Mesenchymal stem cell (in vitro differentiated cells and primary cell): Measurements from ENCODE around the gene TERB1.

Experiments used
- DNase-seq: peaks from one replicate; pipeline ENCODE4 v3.0.0-alpha.2; 2013
- H2AFZ ChIP-seq: one replicate; pipeline ENCODE4 v1.6.1; 2013; ENCODE audit warnings: low read depth, mild to moderate bottlenecking, control low read depth, inconsistent platforms, low read length, moderate library complexity
- H2AK5ac ChIP-seq: 2 replicates; pipeline ENCODE4 v1.6.1; 2013; ENCODE audit warnings: low read length, moderate library complexity, mild to moderate bottlenecking, inconsistent platforms; ENCODE audit not compliant: severe bottlenecking
- H2BK120ac ChIP-seq: one replicate; pipeline ENCODE4 v1.6.1; 2013; ENCODE audit warnings: low read depth, mild to moderate bottlenecking, inconsistent platforms, low read length, moderate library complexity
- H2BK12ac ChIP-seq, 2 experiments: one replicate each; pipeline ENCODE4 v1.6.1; 2013; ENCODE audit warnings: inconsistent platforms in 2 of 2, low read length in 2 of 2, mild to moderate bottlenecking in 2 of 2, moderate library complexity in 2 of 2, control low read depth in 1 of 2
- H2BK15ac ChIP-seq: one replicate; pipeline ENCODE4 v1.6.1; 2013; ENCODE audit warnings: mild to moderate bottlenecking, low read depth, inconsistent platforms; ENCODE audit not compliant: poor library complexity, severe bottlenecking
- H2BK5ac ChIP-seq: 2 replicates; pipeline ENCODE4 v1.6.1; 2013; ENCODE audit warnings: low read depth, mild to moderate bottlenecking, low read length, control low read depth, inconsistent platforms; ENCODE audit not compliant: poor library complexity, severe bottlenecking
- H3K14ac ChIP-seq, 2 experiments: one replicate each; pipeline ENCODE4 v1.6.1; 2013; ENCODE audit warnings: inconsistent platforms in 2 of 2, low read length in 2 of 2, control low read depth in 1 of 2, mild to moderate bottlenecking in 1 of 2, moderate library complexity in 1 of 2
- H3K18ac ChIP-seq, 2 experiments: one replicate each; pipeline ENCODE4 v1.6.1; 2013; ENCODE audit warnings: inconsistent platforms in 2 of 2, low read length in 2 of 2, control low read depth in 1 of 2, low read depth in 1 of 2, mild to moderate bottlenecking in 1 of 2
- H3K23ac ChIP-seq, 2 experiments: one replicate each; pipeline ENCODE4 v1.6.1; 2013; ENCODE audit warnings: inconsistent platforms in 2 of 2, low read length in 2 of 2, mild to moderate bottlenecking in 2 of 2, moderate library complexity in 2 of 2, control low read depth in 1 of 2
- H3K27ac ChIP-seq: 2 replicates; pipeline ENCODE4 v1.5.1; 2013; ENCODE audit warnings: mild to moderate bottlenecking, moderate library complexity, low read length, control low read depth, inconsistent platforms; ENCODE audit not compliant: poor library complexity, severe bottlenecking
- H3K27me3 ChIP-seq, 2 experiments: 2 replicates each; pipeline versions ENCODE4 v1.6.1 to v1.7.0; 2013; ENCODE audit warnings: low read length in 2 of 2, mild to moderate bottlenecking in 2 of 2, moderate library complexity in 2 of 2, control low read depth in 1 of 2, inconsistent platforms in 1 of 2; ENCODE audit not compliant: control insufficient read depth in 1 of 2, insufficient read depth in 1 of 2
- H3K36me3 ChIP-seq, 2 experiments: 2 replicates each; pipeline versions ENCODE4 v1.6.1 to v1.7.0; 2013; ENCODE audit warnings: low read length in 2 of 2, control low read depth in 1 of 2, inconsistent platforms in 1 of 2, low read depth in 1 of 2, mild to moderate bottlenecking in 1 of 2; ENCODE audit not compliant: insufficient read depth in 2 of 2, control insufficient read depth in 1 of 2
- H3K4ac ChIP-seq, 2 experiments: one replicate each; pipeline ENCODE4 v1.6.1; 2013; ENCODE audit warnings: inconsistent platforms in 2 of 2, low read length in 2 of 2, mild to moderate bottlenecking in 2 of 2, moderate library complexity in 2 of 2, control low read depth in 1 of 2, low read depth in 1 of 2
- H3K4me1 ChIP-seq: 2 replicates; pipeline ENCODE4 v1.6.1; 2013; ENCODE audit warnings: low read depth, low read length, control low read depth; ENCODE audit not compliant: control insufficient read depth, insufficient read depth
- H3K4me2 ChIP-seq: 2 replicates; pipeline ENCODE4 v1.6.1; 2013; ENCODE audit warnings: low read length, mild to moderate bottlenecking, inconsistent platforms; ENCODE audit not compliant: poor library complexity, severe bottlenecking
- H3K4me3 ChIP-seq, 2 experiments: 2 replicates each; pipeline versions ENCODE4 v1.5.1 to v1.7.0; 2013; ENCODE audit warnings: low read length in 2 of 2, mild to moderate bottlenecking in 2 of 2, control low read depth in 1 of 2, low read depth in 1 of 2; ENCODE audit not compliant: insufficient read depth in 1 of 2
- H3K79me1 ChIP-seq: replicated peaks from 2 replicates; pipeline ENCODE4 v1.6.1; 2013; ENCODE audit warnings: mild to moderate bottlenecking, control low read depth, low read length, inconsistent platforms; ENCODE audit not compliant: poor library complexity, severe bottlenecking
- H3K9ac ChIP-seq: 2 replicates; pipeline ENCODE4 v1.7.0; 2013; ENCODE audit warnings: mild to moderate bottlenecking, low read length, moderate library complexity
- H3K9me3 ChIP-seq: 2 replicates; pipeline ENCODE4 v1.7.0; 2013; ENCODE audit warnings: mild to moderate bottlenecking, low read length; ENCODE audit not compliant: control insufficient read depth
- H4K8ac ChIP-seq: one replicate; pipeline ENCODE4 v1.6.1; 2013; ENCODE audit warnings: inconsistent platforms, mild to moderate bottlenecking, low read length, moderate library complexity
- H4K91ac ChIP-seq: one replicate; pipeline ENCODE4 v1.6.1; 2013; ENCODE audit warnings: mild to moderate bottlenecking, low read length, inconsistent platforms
- WGBS: methylation state at CpG from one replicate; pipeline ENCODE4 v1.1.7; 2013; ENCODE audit warnings: mixed read lengths; 5-methylcytosine and 5-hydroxymethylcytosine counted together

The TERB1 gene

DNA sequence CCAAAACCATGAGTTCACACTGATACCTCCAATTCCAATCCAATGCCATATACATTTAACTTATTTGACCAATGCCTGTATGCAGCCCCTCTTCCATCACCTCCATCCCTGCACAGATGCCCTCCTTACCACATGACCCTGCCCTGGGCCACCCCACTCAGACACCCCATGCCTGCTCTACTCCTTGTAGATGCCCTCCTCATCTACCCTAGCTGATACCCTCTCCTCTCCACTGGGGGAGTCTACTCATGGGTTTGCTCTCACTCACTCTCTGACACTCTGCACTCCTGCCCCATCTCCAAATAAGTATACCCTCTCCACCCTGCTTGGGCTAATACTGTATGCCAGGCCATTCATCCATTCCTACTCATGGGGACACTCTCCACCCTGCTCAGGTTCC lies 88.9 kb downstream of the TERB1 start:
- no peaks in the 10 kb centered on the region for H3K79me1 ChIP-seq
- no peak overlapping the region for H3K18ac ChIP-seq
- H2BK15ac ChIP-seq = no peak overlapping the region
- no peak overlapping the region for H4K8ac ChIP-seq
- no peak overlapping the region for H4K91ac ChIP-seq
- peak overlapping the region in 1 of 2 experiments; percentile 14 for H3K23ac ChIP-seq
- H3K27ac ChIP-seq = no peak overlapping the region
- H3K4me2 ChIP-seq = no peak overlapping the region
- H3K9ac ChIP-seq = no peak overlapping the region
- peaks cover 6% of the 10 kb centered on the region for H3K4me1 ChIP-seq
- H3K4ac ChIP-seq = no peak overlapping the region
- H3K4me3 ChIP-seq = no peak overlapping the region
- DNase-seq = no peak
- no peak overlapping the region for H2BK120ac ChIP-seq
- peaks cover 5% of the 10 kb centered on the region for H3K9me3 ChIP-seq
- peak overlapping the region in 1 of 2 experiments; percentile 7 for H3K14ac ChIP-seq
- peaks cover 0 to 3% of the 10 kb centered on the region in 2 experiments for H3K36me3 ChIP-seq
- no peak overlapping the region for H2BK5ac ChIP-seq
- H3K27me3 ChIP-seq = no peaks in the 10 kb centered on the region
- no peak overlapping the region for H2AFZ ChIP-seq
- no peak overlapping the region for H2AK5ac ChIP-seq
- no peak overlapping the region for H2BK12ac ChIP-seq

- H2BK12ac ChIP-seq = no peak overlapping the region
- no peaks in the 10 kb centered on the region for H3K36me3 ChIP-seq
- no peak overlapping the region for H3K27ac ChIP-seq
- H3K79me1 ChIP-seq = no peaks in the 10 kb centered on the region
- H4K91ac ChIP-seq = no peak overlapping the region
- no peak overlapping the region for H2BK15ac ChIP-seq
- peaks cover 5% of the 10 kb centered on the region for H3K9me3 ChIP-seq
- no peak overlapping the region for H2BK5ac ChIP-seq
- DNase-seq = no peak
- H3K4ac ChIP-seq = no peak overlapping the region
- peaks cover 5% of the 10 kb centered on the region for H3K4me1 ChIP-seq
- no peaks in the 10 kb centered on the region for H3K27me3 ChIP-seq
- H4K8ac ChIP-seq = no peak overlapping the region
- no peak overlapping the region for H3K23ac ChIP-seq
- no peak overlapping the region for H3K4me3 ChIP-seq
- H2BK120ac ChIP-seq = no peak overlapping the region
- H3K9ac ChIP-seq = no peak overlapping the region
- no peak overlapping the region for H2AFZ ChIP-seq
- no peak overlapping the region for H3K14ac ChIP-seq
- no peak overlapping the region for H2AK5ac ChIP-seq
- H3K18ac ChIP-seq = no peak overlapping the region
- no peak overlapping the region for H3K4me2 ChIP-seq
Measured at GRCh38 chr16:66711581-66711980, 89.8 kb downstream of the TERB1 start.

GRCh38 chr16:66706506-66706880 lies 94.9 kb downstream of the TERB1 start:
- Histone ChIP-seq H3K36me3 (no peaks in the 10 kb centered on the region), H3K9ac (peak overlapping the region; percentile 5), H4K8ac (no peak overlapping the region), H3K23ac (no peak overlapping the region), H2BK120ac (no peak overlapping the region), H3K27ac (no peak overlapping the region), H2BK5ac (no peak overlapping the region), H3K4me3 (no peak overlapping the region), H2AFZ (no peak overlapping the region), H3K4me2 (no peak overlapping the region), H3K4me1 (peaks cover 4% of the 10 kb centered on the region), H3K14ac (no peak overlapping the region), H2AK5ac (no peak overlapping the region), H3K18ac (no peak overlapping the region), H3K9me3 (peaks cover 1% of the 10 kb centered on the region), H3K4ac (no peak overlapping the region), H3K27me3 (no peaks in the 10 kb centered on the region), H4K91ac (no peak overlapping the region), H3K79me1 (no peaks in the 10 kb centered on the region), H2BK12ac (peak overlapping the region in 1 of 2 experiments; percentile 49), H2BK15ac (no peak overlapping the region)
- no peak for DNase-seq
- 87% methylated on average over 6 of the region's 8 CpGs for WGBS

DNA sequence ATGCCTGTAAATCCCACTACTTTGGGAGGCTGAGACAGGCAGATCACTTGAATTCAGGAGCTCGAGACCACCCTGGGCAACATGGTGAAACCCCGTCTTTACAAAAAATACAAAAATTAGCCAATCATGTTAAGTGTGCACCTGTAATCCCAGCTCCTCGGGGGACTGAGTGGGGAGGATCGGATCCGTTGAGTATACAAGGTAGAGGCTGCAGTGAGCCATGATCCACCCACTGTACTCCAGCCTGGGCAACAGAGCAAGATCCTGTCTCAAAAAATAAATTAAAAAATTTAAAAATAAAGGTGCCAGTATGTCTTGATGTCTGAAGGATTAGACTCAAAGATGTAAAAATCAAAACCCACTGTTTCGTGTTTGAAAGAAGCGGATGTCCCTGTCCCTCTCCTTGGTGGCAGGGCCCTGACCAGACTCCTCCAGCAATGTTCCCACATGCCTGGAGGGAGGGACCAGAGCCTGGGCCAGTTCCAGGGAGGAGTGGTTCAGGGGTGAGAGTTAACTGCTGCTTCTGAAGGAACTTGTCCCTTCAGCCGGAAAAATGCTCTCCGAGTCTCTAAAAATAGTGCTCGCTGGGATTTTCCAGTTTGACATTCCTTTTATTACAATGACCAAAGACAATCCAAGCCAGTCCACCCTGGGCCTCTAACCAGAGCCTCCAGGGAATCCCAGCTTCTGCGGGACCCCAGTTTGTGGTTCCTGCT lies 95.4 kb downstream of the TERB1 start:
- Histone ChIP-seq H3K27me3 (no peaks in the 10 kb centered on the region), H2BK15ac (no peak overlapping the region), H3K9me3 (no peaks in the 10 kb centered on the region), H2BK120ac (no peak overlapping the region), H2BK12ac (no peak overlapping the region), H2BK5ac (no peak overlapping the region), H4K8ac (no peak overlapping the region), H3K14ac (no peak overlapping the region), H3K4me1 (peaks cover 4% of the 10 kb centered on the region), H4K91ac (no peak overlapping the region), H3K18ac (no peak overlapping the region), H3K9ac (peak overlapping the region; percentile 5), H3K79me1 (no peaks in the 10 kb centered on the region), H2AK5ac (no peak overlapping the region), H3K4me2 (no peak overlapping the region), H3K36me3 (no peaks in the 10 kb centered on the region), H2AFZ (no peak overlapping the region), H3K27ac (no peak overlapping the region), H3K4me3 (no peak overlapping the region), H3K23ac (no peak overlapping the region), H3K4ac (no peak overlapping the region)
- DNase-seq = peak; percentile 66
- WGBS = 83% methylated on average over 11 of the region's 11 CpGs
